Right lobe of liver (tissue), 6 donors: ENCODE results near the gene CDIPT. TPM values are rescaled to one million over a fixed set of nuclear protein-coding genes. Genes with fewer than 3 reads are reported as not detected.

ENCODE experiments used
- ATAC-seq, 4 donors: fragments of 200-7000 bp; cut with Tn5 transposase; one replicate each; pipeline ENCODE4 v1.9.1; 2020; ENCODE audit warnings: mild to moderate bottlenecking in 4 of 4, moderate library complexity in 4 of 4
- DNase-seq, 3 donors: peaks; one replicate each; pipeline ENCODE4 v3.0.0-alpha.2; 2020
- H3K27ac ChIP-seq, 3 donors: fragments of 200-600 bp; one replicate each; pipeline ENCODE4 v1.8.0; 2022
- H3K27me3 ChIP-seq, 2 donors: fragments of 200-600 bp; one replicate each; pipeline ENCODE4 v1.8.0; 2022
- H3K36me3 ChIP-seq, 4 donors: fragments of 200-600 bp; sonication (generic) in 1 of 4; one replicate each; pipeline versions ENCODE4 v1.5.1 to v1.8.0; 2017 to 2022; ENCODE audit warnings: control low read depth in 1 of 4
- H3K4me1 ChIP-seq, 4 donors: fragments of 200-600 bp; sonication (generic) in 1 of 4; one replicate each; pipeline versions ENCODE4 v1.5.1 to v1.8.0; 2017 to 2022; ENCODE audit warnings: control low read depth in 1 of 4
- H3K4me3 ChIP-seq, 3 donors: fragments of 200-600 bp; one replicate each; pipeline ENCODE4 v1.8.0; 2022
- H3K9me3 ChIP-seq, 4 donors: fragments of 200-600 bp; sonication (generic) in 1 of 4; one replicate each; pipeline versions ENCODE4 v1.5.1 to v1.8.0; 2017 to 2022; ENCODE audit warnings: control low read depth in 1 of 4
- CTCF ChIP-seq, 4 donors: fragments of 200-600 bp in 3 of 4; fragments of 450-650 bp in 1 of 4; IDR thresholded peaks; one replicate each; pipeline versions ENCODE4 v1.5.1 to v1.8.0; 2016 to 2022; ENCODE audit warnings: antibody characterized with exemption in 4 of 4, mild to moderate bottlenecking in 2 of 4
- POLR2A ChIP-seq: fragments of 450-650 bp; IDR thresholded peaks from one replicate; pipeline ENCODE4 v1.6.1; 2017; ENCODE audit warnings: antibody characterized with exemption, mild to moderate bottlenecking
- WGBS: methylation state at CpG from one replicate; pipeline ENCODE4 v1.1.6; 2018; ENCODE audit warnings: low coverage, low lambda C conversion rate; ENCODE audit not compliant: insufficient coverage; ENCODE audit errors: missing lambda C conversion rate; 5-methylcytosine and 5-hydroxymethylcytosine counted together
- intact Hi-C, 2 donors: fragments of 100-400 bp; cut with DNase I; formaldehyde crosslinking; loops; one replicate each; pipeline versions ENCODE4 v1.11.2 to v1.14.1; 2022
- total RNA-seq, 6 experiments: library from RNA; depleted of rRNA in 2 of 6; stranded (reverse); fragments of >200 nt in 2 of 6; fragmentation: NEBNext Ultra II Directional in 3 of 6; extraction: Animal tissue kit (Norgen Biotek cat#: 25700) in 3 of 6; gene quantifications; one replicate each; pipeline versions ENCODE4 v1.1.0 to v1.2.4, GENCODE V29; 2016 to 2023
- donor health status: DM: no; HTN: yes; CAD: no.
- donor health status: DM: no; HTN: no; CAD: no.
- donor health status: DM: no; HTN: no; CAD: no.
- donor health status: DM: no; HTN: yes; CAD: no.
- donor health status: DM: no; HTN: yes; CAD: no.

CDIPT gene
- total RNA-seq, 6 experiments from 2014 or later = 35.1 to 96.6 (median 58.2) TPM

GRCh38 chr16:29814592-29814991 lies 48.4 kb downstream of the CDIPT start:
- peak in 1 of 3 donors; percentile 48 for DNase-seq
- intact Hi-C loops = loop anchor here in 1 of 2 donors (5.0 to 10.0 kb wide), 2 partner anchors 33 to 180 kb away; partner anchors contain the start of genes HIRIP3 and INO80E
- Histone ChIP-seq H3K27me3 (no peaks in the 10 kb centered on the region), H3K27ac (no peak overlapping the region), H3K36me3 (peaks cover 0 to 6% (median 0%) of the 10 kb centered on the region in 4 donors), H3K4me3 (no peak overlapping the region), H3K9me3 (no peaks in the 10 kb centered on the region), H3K4me1 (peaks cover 0 to 35% (median 8%) of the 10 kb centered on the region in 4 donors)
- TF ChIP-seq CTCF (IDR thresholded peaks at IDR 0.05) = no peak
- no peak for TF ChIP-seq POLR2A
- no peak for ATAC-seq
- WGBS = 90% methylated on average over 3 of the region's 5 CpGs

- ATAC-seq (no peak), DNase-seq (no peak)
- Histone ChIP-seq H3K27ac (no peak overlapping the region), H3K4me3 (no peak overlapping the region), H3K36me3 (peaks cover 0 to 9% (median 0%) of the 10 kb centered on the region in 4 donors), H3K27me3 (no peaks in the 10 kb centered on the region), H3K4me1 (peaks cover 0 to 32% (median 7%) of the 10 kb centered on the region in 4 donors), H3K9me3 (no peaks in the 10 kb centered on the region)
- WGBS = 83% methylated on average over 15 of the region's 24 CpGs
- intact Hi-C loops = loop anchor here in 1 of 2 donors (5.0 to 10.0 kb wide), 2 partner anchors 33 to 181 kb away; partner anchors contain the start of genes HIRIP3 and INO80E
- no peak for TF ChIP-seq POLR2A
- no peak for TF ChIP-seq CTCF (IDR thresholded peaks at IDR 0.05)
These were observed 49.1 kb downstream of the CDIPT start for GRCh38 chr16:29813644-29814562.

GRCh38 chr16:29812754-29813643 lies 50.0 kb downstream of the CDIPT start:
- intact Hi-C loops = loop anchor here in 1 of 2 donors (5.0 to 10.0 kb wide), 2 partner anchors 34 to 182 kb away; partner anchors contain the start of genes HIRIP3 and INO80E
- DNase-seq = peak in 1 of 3 donors; percentile 50
- no peaks in the 10 kb centered on the region for H3K27me3 ChIP-seq
- no peaks in the 10 kb centered on the region for H3K9me3 ChIP-seq
- H3K36me3 ChIP-seq = peaks cover 0 to 10% (median 0%) of the 10 kb centered on the region in 4 donors
- no peak for ATAC-seq
- H3K4me1 ChIP-seq = peaks cover 2 to 32% (median 7%) of the 10 kb centered on the region in 4 donors
- 83% methylated on average over 3 of the region's 9 CpGs for WGBS
- no peak overlapping the region for H3K27ac ChIP-seq
- no peak for TF ChIP-seq POLR2A
- no peak for TF ChIP-seq CTCF (IDR thresholded peaks at IDR 0.05)
- H3K4me3 ChIP-seq = no peak overlapping the region
